ENCODE measurements around the gene PICALM.

- TF ChIP-seq, protein P1, sequence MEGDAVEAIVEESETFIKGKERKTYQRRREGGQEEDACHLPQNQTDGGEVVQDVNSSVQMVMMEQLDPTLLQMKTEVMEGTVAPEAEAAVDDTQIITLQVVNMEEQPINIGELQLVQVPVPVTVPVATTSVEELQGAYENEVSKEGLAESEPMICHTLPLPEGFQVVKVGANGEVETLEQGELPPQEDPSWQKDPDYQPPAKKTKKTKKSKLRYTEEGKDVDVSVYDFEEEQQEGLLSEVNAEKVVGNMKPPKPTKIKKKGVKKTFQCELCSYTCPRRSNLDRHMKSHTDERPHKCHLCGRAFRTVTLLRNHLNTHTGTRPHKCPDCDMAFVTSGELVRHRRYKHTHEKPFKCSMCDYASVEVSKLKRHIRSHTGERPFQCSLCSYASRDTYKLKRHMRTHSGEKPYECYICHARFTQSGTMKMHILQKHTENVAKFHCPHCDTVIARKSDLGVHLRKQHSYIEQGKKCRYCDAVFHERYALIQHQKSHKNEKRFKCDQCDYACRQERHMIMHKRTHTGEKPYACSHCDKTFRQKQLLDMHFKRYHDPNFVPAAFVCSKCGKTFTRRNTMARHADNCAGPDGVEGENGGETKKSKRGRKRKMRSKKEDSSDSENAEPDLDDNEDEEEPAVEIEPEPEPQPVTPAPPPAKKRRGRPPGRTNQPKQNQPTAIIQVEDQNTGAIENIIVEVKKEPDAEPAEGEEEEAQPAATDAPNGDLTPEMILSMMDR (IDR thresholded peaks at IDR 0.05): no peak
- no peak for TF ChIP-seq POLR2A (IDR thresholded peaks at IDR 0.05)
These were observed 131.0 kb downstream of the PICALM start for GRCh38 chr11:85937835-85938234.
